GM12878 (cell line): Measurements from ENCODE around the gene UIMC1. TPM values are rescaled to one million over a fixed set of nuclear protein-coding genes. Genes with fewer than 3 reads are reported as not detected.

Source experiments
- ATAC-seq: fragments of 200-7000 bp; cut with Tn5 transposase; 3 replicates; pipeline ENCODE4 v1.9.1; 2020; ENCODE audit warnings: mild to moderate bottlenecking, moderate library complexity
- BruUV-seq: library from RNA; stranded (reverse); fragments of 400-500 nt; replicated peaks from 2 replicates; lab custom pipeline; 2021; lab: Mats Ljungman, UMichigan
- CTCF ChIA-PET: fragments of 300-600 bp; sonication (Branson Sonifier 250); formaldehyde crosslinking; extraction: SDS; loops from one replicate; lab custom pipeline; 2021; ENCODE audit warnings: inconsistent platforms; lab: Yijun Ruan, JAX
- POLR2A ChIA-PET: fragments of 350-600 bp; formaldehyde crosslinking; extraction: SDS; loops from one replicate; lab custom pipeline; 2021; ENCODE audit warnings: inconsistent platforms; lab: Charles Lee
- RAD21 ChIA-PET: fragments of 300-600 bp; sonication (Branson Sonifier 250); formaldehyde crosslinking; loops from one replicate; lab custom pipeline; 2023; ENCODE audit warnings: antibody characterized with exemption; ENCODE audit not compliant: unreplicated experiment; lab: Charles Lee
- SMC1A ChIA-PET: fragments of 300-600 bp; sonication (Branson Sonifier 250); formaldehyde crosslinking; loops from one replicate; lab custom pipeline; 2023; ENCODE audit not compliant: unreplicated experiment, uncharacterized antibody; lab: Charles Lee
- DNase-seq: peaks from one replicate; pipeline ENCODE4 v3.0.0-alpha.2; 2011; ENCODE audit warnings: low read depth, low spot score
- FAIRE-seq: peaks from 3 replicates; lab custom pipeline; 2011; peaks lifted over from hg19 to GRCh38; lab: Jason Lieb, UNC
- H2AFZ ChIP-seq: 2 replicates; pipeline ENCODE4 v1.6.0; 2011; ENCODE audit warnings: low read depth, low read length, control low read depth; ENCODE audit not compliant: control insufficient read depth
- H3K27ac ChIP-seq: 2 replicates; pipeline ENCODE4 v1.5.1; 2011; ENCODE audit warnings: control low read depth; ENCODE audit not compliant: control insufficient read depth, insufficient read depth
- H3K27me3 ChIP-seq, 2 experiments: replicated peaks in 1 of 2; 2 replicates each; pipeline versions ENCODE4 v1.6.0 to v1.6.1; 2011; ENCODE audit warnings: low read length in 1 of 2; ENCODE audit not compliant: control insufficient read depth in 2 of 2, insufficient read depth in 2 of 2
- H3K36me3 ChIP-seq, 2 experiments: 2 replicates each; pipeline ENCODE4 v1.5.1; 2011; ENCODE audit warnings: low read length in 1 of 2; ENCODE audit not compliant: control insufficient read depth in 2 of 2, insufficient read depth in 2 of 2
- H3K4me1 ChIP-seq: 2 replicates; pipeline ENCODE4 v1.6.1; 2011; ENCODE audit warnings: mild to moderate bottlenecking, low read length, moderate library complexity, mixed read lengths; ENCODE audit not compliant: control insufficient read depth, insufficient read depth
- H3K4me2 ChIP-seq: 2 replicates; pipeline ENCODE4 v1.6.0; 2011; ENCODE audit warnings: control low read depth; ENCODE audit not compliant: control insufficient read depth, insufficient read depth
- H3K4me3 ChIP-seq: fragments of 200-600 bp; sonication (generic); 2 replicates; pipeline ENCODE4 v1.5.1; 2016
- H3K79me2 ChIP-seq: 2 replicates; pipeline ENCODE4 v1.6.0; 2011; ENCODE audit warnings: low read length; ENCODE audit not compliant: control insufficient read depth, insufficient read depth
- H3K9ac ChIP-seq: 2 replicates; pipeline ENCODE4 v1.8.0; 2011; ENCODE audit warnings: low read length, control low read depth, mixed read lengths; ENCODE audit not compliant: control insufficient read depth, insufficient read depth
- H3K9me3 ChIP-seq: replicated peaks from 3 replicates; pipeline ENCODE4 v1.5.1; 2011; ENCODE audit warnings: mild to moderate bottlenecking, low read length; ENCODE audit not compliant: control insufficient read depth, insufficient read depth
- H4K20me1 ChIP-seq: 2 replicates; pipeline ENCODE4 v1.6.0; 2011; ENCODE audit not compliant: control insufficient read depth, insufficient read depth
- BCL11A ChIP-seq: IDR thresholded peaks from 2 replicates; pipeline ENCODE4 v1.6.1; 2011; ENCODE audit warnings: low read depth, low read length
- CBX3 ChIP-seq: fragments of 200-600 bp; sonication (generic); IDR thresholded peaks from 2 replicates; pipeline ENCODE4 v1.6.1; 2016; ENCODE audit warnings: low read depth, borderline replicate concordance
- CHD1 ChIP-seq: IDR thresholded peaks from 2 replicates; pipeline ENCODE4 v1.6.1; 2012; ENCODE audit warnings: low read depth, low read length, improper control_type of control experiment
- ELK1 ChIP-seq: IDR thresholded peaks from 2 replicates; pipeline ENCODE4 v1.6.1; 2012; ENCODE audit warnings: low read depth, low read length, improper control_type of control experiment
- IRF3 ChIP-seq: fragments of 450-650 bp; IDR thresholded peaks from 2 replicates; pipeline ENCODE4 v1.6.1; 2014; ENCODE audit warnings: mild to moderate bottlenecking
- MEF2A ChIP-seq: IDR thresholded peaks from 2 replicates; pipeline ENCODE4 v1.6.1; 2011; ENCODE audit warnings: low read depth, mild to moderate bottlenecking, low read length, moderate library complexity; ENCODE audit not compliant: insufficient read depth
- PAX8 ChIP-seq: fragments of 450-650 bp; IDR thresholded peaks from 2 replicates; pipeline ENCODE4 v1.6.1; 2017; ENCODE audit warnings: mild to moderate bottlenecking, moderate library complexity
- ZNF384 ChIP-seq: IDR thresholded peaks from 2 replicates; pipeline ENCODE4 v1.6.1; 2012; ENCODE audit warnings: low read depth, mild to moderate bottlenecking, low read length, improper control_type of control experiment, borderline replicate concordance
- WGBS: methylation state at CpG from one replicate; pipeline ENCODE4 v1.1.6; 2016; ENCODE audit warnings: low lambda C conversion rate; ENCODE audit not compliant: insufficient replicate concordance, insufficient coverage; ENCODE audit errors: missing lambda C conversion rate; 5-methylcytosine and 5-hydroxymethylcytosine counted together
- in situ Hi-C: fragments of 300-500 bp; cut with MboI; formaldehyde crosslinking; loops from 9 replicates; pipeline ENCODE4 v1.14.3; 2018; ENCODE audit warnings: mixed read lengths
- intact Hi-C: fragments of 100-400 bp; cut with micrococcal nuclease; formaldehyde crosslinking; loops from one replicate; pipeline ENCODE4 v1.14.2; 2022; ENCODE audit not compliant: unreplicated experiment
- polyA plus RNA-seq, 11 experiments: library from polyadenylated mRNA; depleted of rRNA in 4 of 11; unstranded in 6 of 11; stranded (reverse) in 5 of 11; fragments of >200 nt; fragmentation: Nextera tagmentation in 4 of 11; fragmentation: Illumina TruSeq in 1 of 11; extraction: Ambion mirVana in 4 of 11; extraction: Trizol in 1 of 11; gene quantifications; 1 replicate in 1 of 11; 2 replicates in 10 of 11; pipeline versions ENCODE4 v1.2.1 to v1.2.3, GENCODE V29; 2011 to 2016; ENCODE audit warnings: inconsistent platforms in 2 of 11, missing spikeins in 2 of 11, low read depth in 1 of 11
- total RNA-seq, 4 experiments: library from RNA; depleted of rRNA in 3 of 4; stranded (reverse); fragments of >200 nt in 3 of 4; fragmentation: Illumina TruSeq in 1 of 4; extraction: Trizol in 1 of 4; gene quantifications; 2 replicates each; pipeline versions ENCODE4 v1.2.1 to v1.2.3, GENCODE V29; 2013 to 2021

UIMC1 gene
- total and polyA plus RNA-seq, 10 of the 15 experiments (the other 5 are each of a cell fraction or from before 2014, with no cell fraction given), result 16.2 to 51.4 (median 32.7) TPM

- FAIRE-seq (no peak), ATAC-seq (no peak)
- no peak overlapping the region for H3K27ac ChIP-seq
- no peak overlapping the region for H2AFZ ChIP-seq
- H3K36me3 ChIP-seq, result no peaks in the 10 kb centered on the region
- no peak overlapping the region for H3K4me3 ChIP-seq
- no TSS peak for BruUV-seq
- no peaks in the 10 kb centered on the region for H3K79me2 ChIP-seq
- TF ChIP-seq CHD1 (no peak), MEF2A (no peak)
- TF ChIP-seq, all 136 proteins: peak for 0
- H4K20me1 ChIP-seq, result no peaks in the 10 kb centered on the region
- ChIA-PET RAD21 (no interaction called here), SMC1A (no interaction called here), CTCF (no interaction called here), POLR2A (no interaction called here)
- H3K4me1 ChIP-seq, result no peaks in the 10 kb centered on the region
- H3K4me2 ChIP-seq, result no peak overlapping the region
- H3K9ac ChIP-seq, result no peak overlapping the region
- H3K9me3 ChIP-seq, result no peaks in the 10 kb centered on the region
- 5% methylated on average over 6 of the region's 8 CpGs for WGBS
- intact Hi-C loops (no loop called here), in situ Hi-C loops (no loop called here)
- no peak for DNase-seq
- H3K27me3 ChIP-seq, result peaks cover 0 to 2% of the 10 kb centered on the region in 2 experiments; a peak in 3 of 4 replicates
These were observed 149.8 kb downstream of the UIMC1 start for GRCh38 chr5:176856746-176857145.

GRCh38 chr5:176855598-176855997 is 151.0 kb downstream of the UIMC1 start:
- FAIRE-seq, result no peak
- no peaks in the 10 kb centered on the region for H3K4me1 ChIP-seq
- CTCF ChIA-PET, result no interaction called here
- H3K4me2 ChIP-seq, result no peak overlapping the region
- WGBS, result 60% methylated on average over 17 of the region's 18 CpGs
- ATAC-seq, result no peak
- H3K4me3 ChIP-seq, result no peak overlapping the region
- no peaks in the 10 kb centered on the region for H3K9me3 ChIP-seq
- DNase-seq, result no peak
- H4K20me1 ChIP-seq, result no peaks in the 10 kb centered on the region
- no peaks in the 10 kb centered on the region for H3K79me2 ChIP-seq
- POLR2A ChIA-PET, result no interaction called here
- in situ Hi-C loops, result no loop called here
- H3K27me3 ChIP-seq, result peaks cover 0 to 2% of the 10 kb centered on the region in 2 experiments; a peak in 3 of 4 replicates
- no TSS peak for BruUV-seq
- intact Hi-C loops, result no loop called here
- H3K27ac ChIP-seq, result no peak overlapping the region
- H3K36me3 ChIP-seq, result no peaks in the 10 kb centered on the region
- SMC1A ChIA-PET, result no interaction called here
- no peak overlapping the region for H3K9ac ChIP-seq
- no peak overlapping the region for H2AFZ ChIP-seq
- TF ChIP-seq ZNF384 (no peak), CBX3 (no peak), BCL11A (no peak), PAX8 (no peak), IRF3 (no peak), ELK1 (no peak)
- RAD21 ChIA-PET, result no interaction called here

Other genes starting within 250 kb of the UIMC1 start
- gene UNC5A, start 196.2 kb downstream of the UIMC1 start, total RNA-seq (2014; rRNA removed), result not detected in 2 replicates
- gene UNC5A, start 196.2 kb downstream of the UIMC1 start, total RNA-seq (2014; rRNA removed; fragmentation: Illumina TruSeq; extraction: Trizol), result not detected in 2 replicates
- not detected in 2 replicates for gene UNC5A, start 196.2 kb downstream of the UIMC1 start, total RNA-seq (2021)
- gene UNC5A, start 196.2 kb downstream of the UIMC1 start, polyA plus RNA-seq (2011; rRNA removed), result not detected in 2 replicates
- not detected in 2 replicates for gene UNC5A, start 196.2 kb downstream of the UIMC1 start, polyA plus RNA-seq (2014; fragmentation: Illumina TruSeq; extraction: Trizol)
- not detected for gene UNC5A, start 196.2 kb downstream of the UIMC1 start, polyA plus RNA-seq (2014; fragmentation: Nextera tagmentation; extraction: Ambion mirVana)
- not detected in 2 replicates for gene UNC5A, start 196.2 kb downstream of the UIMC1 start, polyA plus RNA-seq (2014; rRNA removed)
- gene UNC5A, start 196.2 kb downstream of the UIMC1 start, polyA plus RNA-seq (2016; fragmentation: Nextera tagmentation; extraction: Ambion mirVana), result not detected
- 0.79 and 0.93 TPM in 2 replicates for gene HK3, start 107.4 kb downstream of the UIMC1 start, total RNA-seq (2014; rRNA removed)
- 0.18 TPM in 1 of 2 replicates, not detected in the other for gene HK3, start 107.4 kb downstream of the UIMC1 start, total RNA-seq (2014; rRNA removed; fragmentation: Illumina TruSeq; extraction: Trizol)
- 0.13 and 0.64 TPM in 2 replicates for gene HK3, start 107.4 kb downstream of the UIMC1 start, total RNA-seq (2021)
- gene HK3, start 107.4 kb downstream of the UIMC1 start, polyA plus RNA-seq (2011; rRNA removed), result not detected in 2 replicates
- 0.19 TPM in 1 of 2 replicates, not detected in the other for gene HK3, start 107.4 kb downstream of the UIMC1 start, polyA plus RNA-seq (2014; fragmentation: Illumina TruSeq; extraction: Trizol)
- not detected for gene HK3, start 107.4 kb downstream of the UIMC1 start, polyA plus RNA-seq (2014; fragmentation: Nextera tagmentation; extraction: Ambion mirVana)
- gene HK3, start 107.4 kb downstream of the UIMC1 start, polyA plus RNA-seq (2014; rRNA removed), result 0.42 and 1.3 TPM in 2 replicates
- gene HK3, start 107.4 kb downstream of the UIMC1 start, polyA plus RNA-seq (2016; fragmentation: Nextera tagmentation; extraction: Ambion mirVana), result under 1 TPM in 1 of 2 experiments, not detected in 1; 0.32 TPM
- gene ZNF346, start 15.9 kb upstream of the UIMC1 start, total RNA-seq (2014; rRNA removed), result 25.9 and 27.9 TPM in 2 replicates
- gene ZNF346, start 15.9 kb upstream of the UIMC1 start, total RNA-seq (2014; rRNA removed; fragmentation: Illumina TruSeq; extraction: Trizol), result 21.6 and 22.9 TPM in 2 replicates
- 18.4 and 25.1 TPM in 2 replicates for gene ZNF346, start 15.9 kb upstream of the UIMC1 start, total RNA-seq (2021)
- 14.7 and 15.5 TPM in 2 replicates for gene ZNF346, start 15.9 kb upstream of the UIMC1 start, polyA plus RNA-seq (2011; rRNA removed)
- gene ZNF346, start 15.9 kb upstream of the UIMC1 start, polyA plus RNA-seq (2014; fragmentation: Illumina TruSeq; extraction: Trizol), result 17.5 and 24.8 TPM in 2 replicates
- 1 to 10 TPM; 6.5 to 7.2 TPM for gene ZNF346, start 15.9 kb upstream of the UIMC1 start, polyA plus RNA-seq (2014; fragmentation: Nextera tagmentation; extraction: Ambion mirVana)
- 23.2 and 23.5 TPM in 2 replicates for gene ZNF346, start 15.9 kb upstream of the UIMC1 start, polyA plus RNA-seq (2014; rRNA removed)
- gene ZNF346, start 15.9 kb upstream of the UIMC1 start, polyA plus RNA-seq (2016; fragmentation: Nextera tagmentation; extraction: Ambion mirVana), result 10 to 100 TPM; 26.5 to 30.2 TPM
- gene FGFR4, start 80.1 kb upstream of the UIMC1 start, total RNA-seq (2014; rRNA removed), result 0.17 TPM in 1 of 2 replicates, not detected in the other
- gene FGFR4, start 80.1 kb upstream of the UIMC1 start, total RNA-seq (2014; rRNA removed; fragmentation: Illumina TruSeq; extraction: Trizol), result not detected in 2 replicates
- gene FGFR4, start 80.1 kb upstream of the UIMC1 start, total RNA-seq (2021), result 0.77 and 1.6 TPM in 2 replicates
- gene FGFR4, start 80.1 kb upstream of the UIMC1 start, polyA plus RNA-seq (2011; rRNA removed), result 0.18 TPM in 1 of 2 replicates, not detected in the other
- gene FGFR4, start 80.1 kb upstream of the UIMC1 start, polyA plus RNA-seq (2014; fragmentation: Illumina TruSeq; extraction: Trizol), result not detected in 2 replicates
- gene FGFR4, start 80.1 kb upstream of the UIMC1 start, polyA plus RNA-seq (2014; fragmentation: Nextera tagmentation; extraction: Ambion mirVana), result not detected
- gene FGFR4, start 80.1 kb upstream of the UIMC1 start, polyA plus RNA-seq (2014; rRNA removed), result 0.13 and 0.33 TPM in 2 replicates
- gene FGFR4, start 80.1 kb upstream of the UIMC1 start, polyA plus RNA-seq (2016; fragmentation: Nextera tagmentation; extraction: Ambion mirVana), result under 1 TPM in 1 of 2 experiments, not detected in 1; 0.28 TPM
- 39.2 and 40.0 TPM in 2 replicates for gene NSD1, start 127.0 kb upstream of the UIMC1 start, total RNA-seq (2014; rRNA removed)
- gene NSD1, start 127.0 kb upstream of the UIMC1 start, total RNA-seq (2014; rRNA removed; fragmentation: Illumina TruSeq; extraction: Trizol), result 35.8 and 38.5 TPM in 2 replicates
- 49.9 and 57.9 TPM in 2 replicates for gene NSD1, start 127.0 kb upstream of the UIMC1 start, total RNA-seq (2021)
- 21.5 and 26.9 TPM in 2 replicates for gene NSD1, start 127.0 kb upstream of the UIMC1 start, polyA plus RNA-seq (2011; rRNA removed)
- gene NSD1, start 127.0 kb upstream of the UIMC1 start, polyA plus RNA-seq (2014; fragmentation: Illumina TruSeq; extraction: Trizol), result 25.1 and 27.2 TPM in 2 replicates
- 10 to 100 TPM in 1 of 2 experiments, 1 to 10 TPM in 1; 7.0 to 13.1 TPM for gene NSD1, start 127.0 kb upstream of the UIMC1 start, polyA plus RNA-seq (2014; fragmentation: Nextera tagmentation; extraction: Ambion mirVana)
- 20.5 and 23.8 TPM in 2 replicates for gene NSD1, start 127.0 kb upstream of the UIMC1 start, polyA plus RNA-seq (2014; rRNA removed)
- 10 to 100 TPM; 39.5 to 50.5 TPM for gene NSD1, start 127.0 kb upstream of the UIMC1 start, polyA plus RNA-seq (2016; fragmentation: Nextera tagmentation; extraction: Ambion mirVana)